Measurements from ENCODE around the gene SHTN1.

Gene SHTN1, protein sequence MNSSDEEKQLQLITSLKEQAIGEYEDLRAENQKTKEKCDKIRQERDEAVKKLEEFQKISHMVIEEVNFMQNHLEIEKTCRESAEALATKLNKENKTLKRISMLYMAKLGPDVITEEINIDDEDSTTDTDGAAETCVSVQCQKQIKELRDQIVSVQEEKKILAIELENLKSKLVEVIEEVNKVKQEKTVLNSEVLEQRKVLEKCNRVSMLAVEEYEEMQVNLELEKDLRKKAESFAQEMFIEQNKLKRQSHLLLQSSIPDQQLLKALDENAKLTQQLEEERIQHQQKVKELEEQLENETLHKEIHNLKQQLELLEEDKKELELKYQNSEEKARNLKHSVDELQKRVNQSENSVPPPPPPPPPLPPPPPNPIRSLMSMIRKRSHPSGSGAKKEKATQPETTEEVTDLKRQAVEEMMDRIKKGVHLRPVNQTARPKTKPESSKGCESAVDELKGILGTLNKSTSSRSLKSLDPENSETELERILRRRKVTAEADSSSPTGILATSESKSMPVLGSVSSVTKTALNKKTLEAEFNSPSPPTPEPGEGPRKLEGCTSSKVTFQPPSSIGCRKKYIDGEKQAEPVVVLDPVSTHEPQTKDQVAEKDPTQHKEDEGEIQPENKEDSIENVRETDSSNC

DNA sequence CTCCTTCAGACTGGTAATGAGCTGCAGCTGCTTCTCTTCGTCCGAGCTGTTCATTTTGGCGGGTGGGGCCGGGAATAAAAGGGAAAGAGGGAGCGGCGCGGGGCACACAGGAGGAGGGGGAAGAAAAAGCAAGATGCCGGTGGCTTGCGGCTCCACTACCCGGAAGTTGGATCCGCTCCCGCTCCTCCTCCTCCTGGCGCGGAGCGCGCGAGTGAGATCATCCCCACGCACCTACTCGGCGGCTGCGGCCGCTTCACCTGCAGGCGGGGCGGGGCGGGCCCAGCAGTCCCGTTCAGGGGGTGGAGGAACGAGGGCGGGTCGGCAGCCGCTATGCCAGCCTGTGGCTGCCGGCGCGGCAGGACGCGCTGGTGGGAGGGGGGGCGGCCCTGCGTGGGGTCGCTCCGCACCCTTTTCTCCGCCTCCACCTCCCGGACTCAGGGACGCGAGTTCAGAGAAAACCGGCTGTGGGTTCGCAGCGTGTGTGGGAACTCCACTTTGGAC is at the start of gene SHTN1:
SHTN1 (minus strand) TSS at position 162 of the 501 bp plus-strand sequence; CDS start at position 54, 108 bp downstream.
- TF ChIP-seq, protein P1, sequence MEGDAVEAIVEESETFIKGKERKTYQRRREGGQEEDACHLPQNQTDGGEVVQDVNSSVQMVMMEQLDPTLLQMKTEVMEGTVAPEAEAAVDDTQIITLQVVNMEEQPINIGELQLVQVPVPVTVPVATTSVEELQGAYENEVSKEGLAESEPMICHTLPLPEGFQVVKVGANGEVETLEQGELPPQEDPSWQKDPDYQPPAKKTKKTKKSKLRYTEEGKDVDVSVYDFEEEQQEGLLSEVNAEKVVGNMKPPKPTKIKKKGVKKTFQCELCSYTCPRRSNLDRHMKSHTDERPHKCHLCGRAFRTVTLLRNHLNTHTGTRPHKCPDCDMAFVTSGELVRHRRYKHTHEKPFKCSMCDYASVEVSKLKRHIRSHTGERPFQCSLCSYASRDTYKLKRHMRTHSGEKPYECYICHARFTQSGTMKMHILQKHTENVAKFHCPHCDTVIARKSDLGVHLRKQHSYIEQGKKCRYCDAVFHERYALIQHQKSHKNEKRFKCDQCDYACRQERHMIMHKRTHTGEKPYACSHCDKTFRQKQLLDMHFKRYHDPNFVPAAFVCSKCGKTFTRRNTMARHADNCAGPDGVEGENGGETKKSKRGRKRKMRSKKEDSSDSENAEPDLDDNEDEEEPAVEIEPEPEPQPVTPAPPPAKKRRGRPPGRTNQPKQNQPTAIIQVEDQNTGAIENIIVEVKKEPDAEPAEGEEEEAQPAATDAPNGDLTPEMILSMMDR (IDR thresholded peaks at IDR 0.05) = no peak

DNA sequence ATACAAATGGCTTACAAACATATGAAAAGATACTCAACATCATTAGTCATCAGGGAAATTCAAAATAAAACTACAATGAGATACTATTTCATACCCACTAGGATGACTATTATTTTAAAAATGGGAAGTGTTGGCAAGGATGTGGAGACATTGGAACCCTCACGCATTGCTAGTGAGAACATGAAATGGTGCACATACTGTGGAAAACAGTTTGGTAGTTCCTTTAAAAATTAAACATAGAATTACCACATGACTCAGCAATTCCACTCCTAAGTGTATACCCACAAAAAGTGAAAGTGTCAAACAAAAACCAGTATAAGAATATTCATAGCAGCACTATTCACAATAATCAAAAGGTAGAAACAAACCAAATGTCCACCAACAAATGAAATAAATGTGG is 48.5 kb upstream of the SHTN1 start:
- TF ChIP-seq, protein P1 (IDR thresholded peaks at IDR 0.05) = no peak

DNA sequence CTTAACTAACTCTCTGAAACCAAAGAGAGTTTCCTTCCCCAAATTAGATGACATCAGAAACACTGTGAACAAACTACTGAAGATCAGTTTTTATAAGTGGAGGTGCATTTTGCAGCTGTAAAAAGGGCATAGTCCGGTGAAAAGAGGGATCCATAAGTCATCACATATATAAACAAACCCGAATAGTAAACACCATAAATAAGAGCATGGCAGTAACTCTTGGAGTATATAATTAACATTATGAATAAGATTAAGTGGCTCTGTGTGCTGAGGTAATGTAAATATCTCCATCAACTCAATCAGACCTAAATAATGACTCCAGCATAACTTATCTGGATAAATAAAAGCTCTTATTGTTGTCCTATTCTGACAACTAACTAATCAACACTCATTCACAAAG is 43.0 kb upstream of the SHTN1 start:
- TF ChIP-seq, protein P1 (IDR thresholded peaks at IDR 0.05) = no peak

DNA sequence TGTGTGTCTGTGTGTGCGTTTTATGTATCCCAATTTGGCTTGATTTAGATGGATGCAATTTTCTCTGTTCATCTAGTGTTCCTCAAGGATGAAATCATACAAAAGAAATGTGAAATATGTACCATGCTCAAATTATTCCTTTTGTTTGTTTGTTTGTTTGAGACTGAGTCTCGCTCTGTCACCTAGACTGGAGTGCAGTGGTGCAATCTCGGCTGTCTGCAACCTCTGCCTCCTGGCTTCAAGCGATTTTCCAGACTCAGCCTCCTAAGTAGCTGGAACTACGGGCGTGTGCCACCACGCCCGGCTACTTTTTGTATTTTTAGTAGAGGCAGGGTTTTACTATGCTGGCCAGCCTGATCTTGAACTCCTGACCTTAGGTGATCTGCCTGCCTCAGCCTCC is 11.3 kb upstream of the SHTN1 start:
- TF ChIP-seq, protein P1 (IDR thresholded peaks at IDR 0.05) = no peak

DNA sequence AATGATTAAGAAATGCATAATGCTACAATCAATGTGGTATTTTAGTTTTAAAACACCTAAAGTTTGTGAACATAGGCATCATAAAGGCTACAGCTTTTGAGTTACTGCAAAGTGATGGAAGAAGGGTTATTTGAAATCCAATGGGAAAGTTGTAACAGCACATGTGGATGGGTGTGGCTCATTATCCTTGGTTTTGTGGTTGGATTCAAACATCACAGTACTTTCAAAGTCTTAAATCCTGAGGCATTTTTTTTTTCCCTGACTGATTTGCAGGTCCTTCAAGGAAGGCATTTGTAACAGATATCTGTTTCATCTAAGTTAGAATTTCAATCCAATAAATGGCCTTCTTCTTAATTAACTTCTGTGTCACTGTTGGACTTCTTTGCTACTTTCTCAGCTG is 9.8 kb upstream of the SHTN1 start:
- TF ChIP-seq, protein P1 (IDR thresholded peaks at IDR 0.05) = no peak

DNA sequence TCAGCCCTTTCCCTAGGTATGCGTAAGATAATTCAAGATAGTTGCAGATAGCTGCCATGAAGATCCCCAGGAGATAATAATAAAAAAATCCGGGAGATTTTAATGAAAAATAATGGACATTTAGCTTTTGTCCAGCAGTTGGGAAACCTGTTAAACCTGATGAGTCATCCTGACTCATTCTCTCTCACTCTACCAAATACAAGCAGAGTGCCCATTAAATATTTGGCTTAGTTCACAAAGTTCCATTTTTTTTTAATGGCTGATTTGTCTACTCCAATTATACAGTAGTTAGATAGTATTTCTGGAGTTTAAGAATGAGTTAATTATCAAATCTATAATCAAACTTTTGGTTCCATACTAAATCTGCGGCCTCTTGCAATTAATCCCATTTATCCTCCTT is 2.1 kb upstream of the SHTN1 start:
- TF ChIP-seq, protein P1 (IDR thresholded peaks at IDR 0.05) = no peak

DNA sequence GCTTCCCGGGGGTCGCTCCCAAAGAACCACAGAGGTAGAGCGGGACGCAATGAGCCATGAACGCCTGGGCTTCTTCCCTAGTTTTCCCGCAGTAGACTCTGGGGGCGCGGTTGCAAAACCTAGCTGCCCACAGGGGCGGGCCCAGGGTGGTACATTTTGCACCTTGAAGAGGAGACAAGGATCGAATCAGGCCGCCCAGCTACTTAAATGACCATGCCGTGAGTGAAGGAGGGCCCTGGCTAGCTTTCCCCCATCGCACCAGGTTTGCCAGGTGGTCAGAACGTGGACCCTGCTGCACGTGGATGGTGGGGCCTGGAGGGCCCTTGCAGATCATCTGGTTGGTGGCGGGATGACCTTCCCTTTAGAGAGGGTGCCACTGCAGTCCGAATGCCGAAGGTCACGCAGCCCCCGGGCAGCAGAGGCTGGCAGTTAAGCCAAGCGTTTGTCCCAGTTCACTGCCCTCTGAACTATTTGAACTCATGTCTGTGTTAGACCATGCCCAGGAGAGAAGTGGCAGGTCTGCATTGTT is 604 bp upstream of the SHTN1 start:
- TF ChIP-seq, protein P1 (IDR thresholded peaks at IDR 0.05) = no peak

Measured in LNCAP (cell line).